Fibroblast of the aortic adventitia (primary cell): Measurements from ENCODE around the gene FAM81B. TPM values are rescaled to one million over a fixed set of nuclear protein-coding genes. Genes with fewer than 3 reads are reported as not detected.

Experiments used
- DNase-seq: peaks from one replicate; pipeline ENCODE4 v3.0.0-alpha.2; 2010; ENCODE audit warnings: low read depth
- H3K4me3 ChIP-seq: 2 replicates; pipeline ENCODE4 v1.5.1; 2011; ENCODE audit warnings: low read depth, mild to moderate bottlenecking, control low read depth, low read length, moderate library complexity
- CTCF ChIP-seq: IDR thresholded peaks from 2 replicates; pipeline ENCODE4 v1.5.1; 2011; ENCODE audit warnings: mild to moderate bottlenecking, low read length, control low read depth, inconsistent platforms; ENCODE audit not compliant: insufficient read depth
- total RNA-seq: library from RNA; depleted of rRNA; stranded (reverse); fragments of >200 nt; gene quantifications from 2 replicates; pipeline ENCODE4 v1.2.3, GENCODE V29; 2012; ENCODE audit warnings: low replicate concordance

FAM81B gene
- total RNA-seq, 1 donor = not detected

DNA sequence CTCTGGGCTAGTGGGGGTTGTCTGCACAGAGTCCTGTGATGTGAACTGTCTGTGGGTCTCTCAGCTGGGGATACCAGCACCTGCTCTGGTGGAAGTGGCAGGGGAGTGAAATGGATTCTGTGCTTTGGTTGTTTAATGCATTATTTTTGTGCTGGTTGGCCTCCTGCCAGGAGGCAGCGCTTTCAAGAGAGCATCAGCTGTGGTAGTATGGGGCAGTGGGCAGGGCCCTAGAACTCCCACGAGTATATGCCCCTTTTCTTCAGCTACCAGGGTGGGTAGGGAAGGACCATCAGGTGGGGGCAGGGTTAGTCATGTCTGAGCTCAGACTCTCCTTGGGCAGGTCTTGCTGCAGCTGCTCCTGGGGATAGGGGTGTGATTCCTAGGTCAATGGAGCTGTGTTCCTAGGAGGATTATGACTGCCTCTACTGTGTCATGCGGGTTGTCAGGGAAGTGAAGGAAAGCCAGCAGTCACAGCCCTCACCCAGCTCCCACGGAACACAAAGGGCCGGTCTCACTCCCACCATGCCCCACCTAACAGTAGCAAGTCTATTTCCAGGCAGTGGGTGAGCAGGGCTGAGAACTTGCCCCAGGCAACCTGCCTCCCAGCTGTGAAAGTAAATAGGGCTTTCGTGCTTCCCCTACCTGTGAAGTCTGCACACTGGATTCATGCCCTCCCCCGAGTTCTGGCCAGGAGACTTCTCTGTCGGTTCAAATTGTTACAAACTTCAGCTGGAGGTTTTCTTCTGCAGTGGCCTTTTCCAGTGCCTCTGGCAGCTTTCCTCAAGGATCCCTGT, 25.7 kb upstream of the FAM81B start:
- H3K4me3 ChIP-seq = no peak overlapping the region
- no peak for DNase-seq
- TF ChIP-seq CTCF = no peak

- no peak for DNase-seq
- H3K4me3 ChIP-seq = no peak overlapping the region
- TF ChIP-seq CTCF = no peak
Observed at GRCh38 chr5:95369782-95370181, 21.4 kb upstream of the FAM81B start.

- no peak for DNase-seq
- TF ChIP-seq CTCF = no peak
- H3K4me3 ChIP-seq = no peak overlapping the region
Observed at GRCh38 chr5:95374061-95374460, 17.1 kb upstream of the FAM81B start.

- TF ChIP-seq CTCF = no peak
- no peak overlapping the region for H3K4me3 ChIP-seq
- no peak for DNase-seq
Observed at GRCh38 chr5:95375591-95375990, 15.6 kb upstream of the FAM81B start.

DNA sequence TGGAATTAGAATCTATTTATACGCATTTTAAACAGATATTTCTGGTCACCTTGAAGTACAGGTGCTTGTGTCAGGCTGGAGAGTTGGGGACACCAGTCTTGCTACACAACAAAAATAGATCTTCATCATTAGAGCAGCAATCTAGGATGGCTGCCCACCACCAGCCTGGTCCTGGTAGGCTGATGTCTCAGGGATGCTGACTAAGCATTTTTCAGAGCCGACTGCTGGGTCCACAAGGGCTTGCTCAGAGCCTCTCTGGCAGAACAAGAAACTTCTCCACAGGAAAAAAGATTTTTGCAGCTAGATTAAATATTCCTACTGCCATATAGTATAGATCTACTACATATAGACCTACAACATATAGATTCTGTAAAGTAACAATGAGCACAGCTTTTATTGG, 12.0 kb upstream of the FAM81B start:
- DNase-seq = no peak
- H3K4me3 ChIP-seq = no peak overlapping the region
- no peak for TF ChIP-seq CTCF

DNA sequence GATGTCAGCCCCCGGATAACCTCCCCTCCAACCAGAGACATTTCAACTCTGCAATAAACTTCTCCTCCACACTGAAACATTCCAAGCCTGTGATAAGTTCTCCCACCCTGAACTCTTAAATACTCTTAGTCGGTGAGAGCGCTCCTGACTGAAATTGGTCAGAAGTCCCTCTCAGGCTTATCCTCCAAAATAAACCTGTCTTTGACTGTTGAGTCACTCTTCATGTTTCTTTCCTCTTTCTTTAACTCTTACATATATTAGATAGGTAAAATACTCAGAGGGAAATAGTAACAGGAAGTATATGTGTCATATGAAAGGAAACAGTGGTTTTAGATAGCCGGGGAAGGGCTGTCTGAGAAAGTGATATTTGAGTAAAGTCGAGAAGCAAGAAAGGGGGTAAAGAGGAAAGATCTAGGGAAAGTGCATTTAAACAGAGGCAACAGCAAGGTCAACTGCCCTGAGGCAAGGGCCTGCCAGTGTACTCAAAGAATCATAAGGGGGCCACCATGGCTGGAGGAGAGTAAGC, 11.0 kb upstream of the FAM81B start:
- H3K4me3 ChIP-seq = no peak overlapping the region
- DNase-seq = no peak
- TF ChIP-seq CTCF = no peak

DNA sequence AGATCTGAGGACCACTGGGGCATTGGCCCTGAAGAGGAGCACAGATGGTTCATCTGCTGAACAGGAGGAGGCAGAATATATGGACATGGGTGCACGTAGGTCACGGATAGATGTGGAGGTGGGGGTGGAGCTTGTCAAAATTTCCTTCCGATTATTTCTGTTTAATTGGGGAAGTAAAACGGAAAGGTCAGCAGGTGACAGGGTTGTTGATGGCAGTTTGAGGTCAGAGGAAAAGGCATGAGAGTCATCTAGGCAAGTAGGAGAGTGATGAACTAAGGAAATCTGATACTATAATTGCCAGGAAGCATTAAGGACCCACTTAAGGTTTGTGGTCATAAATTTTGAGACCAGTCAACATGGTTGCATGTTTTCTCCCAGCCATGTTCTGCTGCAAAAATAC, 8.4 kb upstream of the FAM81B start:
- no peak for DNase-seq
- TF ChIP-seq CTCF = no peak
- no peak overlapping the region for H3K4me3 ChIP-seq
